Liver (tissue), 9 donors: ENCODE data around the gene NSL1. TPM values are rescaled to one million over a fixed set of nuclear protein-coding genes. Genes with fewer than 3 reads are reported as not detected.
"Not testable (repeated sequence)": the region's sequence is repeated elsewhere in the genome, so short reads cannot be mapped to it uniquely, and the experiment has no call there.

Source experiments
- DNase-seq: peaks from one replicate; pipeline ENCODE4 v3.0.0-alpha.2; 2017; ENCODE audit warnings: low spot score
- H3K27ac ChIP-seq, 2 donors: one replicate each; pipeline ENCODE4 v1.7.0; 2013; ENCODE audit warnings: inconsistent platforms in 2 of 2, low read length in 2 of 2, control low read depth in 1 of 2, low read depth in 1 of 2, mild to moderate bottlenecking in 1 of 2
- H3K27me3 ChIP-seq, 4 donors: one replicate each; pipeline versions ENCODE4 v1.6.1 to v1.7.0; 2013; ENCODE audit warnings: low read length in 3 of 4, inconsistent platforms in 1 of 4, mild to moderate bottlenecking in 1 of 4, moderate library complexity in 1 of 4; ENCODE audit not compliant: control insufficient read depth in 4 of 4, insufficient read depth in 4 of 4
- H3K36me3 ChIP-seq, 4 donors: one replicate each; pipeline versions ENCODE4 v1.6.1 to v1.7.0; 2013; ENCODE audit warnings: low read length in 3 of 4, mild to moderate bottlenecking in 3 of 4, low read depth in 1 of 4, moderate library complexity in 1 of 4; ENCODE audit not compliant: control insufficient read depth in 4 of 4, insufficient read depth in 3 of 4
- H3K4me1 ChIP-seq, 4 donors: one replicate each; pipeline versions ENCODE4 v1.6.1 to v1.7.0; 2013; ENCODE audit warnings: low read length in 3 of 4, mild to moderate bottlenecking in 3 of 4, moderate library complexity in 1 of 4; ENCODE audit not compliant: control insufficient read depth in 4 of 4, insufficient read depth in 4 of 4
- H3K4me3 ChIP-seq, 3 donors: one replicate each; pipeline versions ENCODE4 v1.6.1 to v1.7.0; 2013; ENCODE audit warnings: low read length in 3 of 3, control low read depth in 1 of 3, low read depth in 1 of 3, mild to moderate bottlenecking in 1 of 3
- H3K9ac ChIP-seq, 2 donors: one replicate each; pipeline ENCODE4 v1.7.0; 2013; ENCODE audit warnings: low read length in 2 of 2, mild to moderate bottlenecking in 2 of 2, moderate library complexity in 2 of 2, control low read depth in 1 of 2, low read depth in 1 of 2
- H3K9me3 ChIP-seq, 4 donors: one replicate each; pipeline versions ENCODE4 v1.6.1 to v1.7.0; 2013; ENCODE audit warnings: low read length in 3 of 4; ENCODE audit not compliant: control insufficient read depth in 4 of 4
- FOXA1 ChIP-seq: IDR thresholded peaks from 2 replicates; pipeline ENCODE4 v1.6.1; 2016; ENCODE audit warnings: antibody characterized with exemption
- FOXA2 ChIP-seq: IDR thresholded peaks from 2 replicates; pipeline ENCODE4 v1.6.1; 2016; ENCODE audit warnings: antibody characterized with exemption
- GABPA ChIP-seq, 2 donors: IDR thresholded peaks in 1 of 2; conservative IDR thresholded peaks in 1 of 2; 2 replicates each; pipeline ENCODE4 v1.6.1; 2016; ENCODE audit warnings: antibody characterized with exemption in 2 of 2, mild to moderate bottlenecking in 1 of 2, moderate library complexity in 1 of 2
- HNF4G ChIP-seq: IDR thresholded peaks from 2 replicates; pipeline ENCODE4 v1.6.1; 2016; ENCODE audit warnings: antibody characterized with exemption
- JUND ChIP-seq, 2 donors: IDR thresholded peaks; 2 replicates each; pipeline ENCODE4 v1.6.1; 2016; ENCODE audit warnings: antibody characterized with exemption in 2 of 2
- NR2F2 ChIP-seq: IDR thresholded peaks from 2 replicates; pipeline ENCODE4 v1.6.1; 2016; ENCODE audit warnings: antibody characterized with exemption
- RAD21 ChIP-seq, 2 donors: IDR thresholded peaks; 2 replicates each; pipeline ENCODE4 v1.6.1; 2016; ENCODE audit warnings: antibody characterized with exemption in 2 of 2, mild to moderate bottlenecking in 2 of 2
- RXRA ChIP-seq, 2 donors: IDR thresholded peaks; 2 replicates each; pipeline ENCODE4 v1.6.1; 2017 to 2018; ENCODE audit warnings: antibody characterized with exemption in 2 of 2, mild to moderate bottlenecking in 1 of 2
- SP1 ChIP-seq: IDR thresholded peaks from 2 replicates; pipeline ENCODE4 v1.6.1; 2018; ENCODE audit warnings: antibody characterized with exemption, mild to moderate bottlenecking
- TAF1 ChIP-seq: conservative IDR thresholded peaks from 2 replicates; pipeline ENCODE4 v1.6.1; 2016; ENCODE audit warnings: antibody characterized with exemption, mild to moderate bottlenecking
- YY1 ChIP-seq: IDR thresholded peaks from 2 replicates; pipeline ENCODE4 v1.6.1; 2016; ENCODE audit warnings: antibody characterized with exemption, mild to moderate bottlenecking
- WGBS: extraction: QIAGEN DNeasy Blood & Tissue Kit; methylation state at CpG from one replicate; pipeline ENCODE4 v1.1.7; 2013; 5-methylcytosine and 5-hydroxymethylcytosine counted together
- polyA plus RNA-seq, 2 donors: library from polyadenylated mRNA; stranded (reverse) in 1 of 2; unstranded in 1 of 2; fragments of 200-250 nt in 1 of 2; fragments of >200 nt in 1 of 2; fragmentation: Nextera tagmentation in 1 of 2; extraction: Ambion mirVana in 1 of 2; gene quantifications; one replicate each; pipeline versions ENCODE4 v1.2.1 to v1.2.3, GENCODE V29; 2013 to 2015
- total RNA-seq, 2 donors: library from RNA; depleted of rRNA; stranded (reverse); fragments of >200 nt; gene quantifications; one replicate each; pipeline ENCODE4 v1.2.3, GENCODE V29; 2014
- TF ChIP-seq, protein P1 (sequence below): IDR thresholded peaks from 2 replicates; pipeline ENCODE4 v1.6.1; 2016; ENCODE audit warnings: antibody characterized with exemption
- TF ChIP-seq, protein P2 (sequence below): IDR thresholded peaks from 2 replicates; pipeline ENCODE4 v1.6.1; 2016; ENCODE audit warnings: antibody characterized with exemption, mild to moderate bottlenecking
- TF ChIP-seq, protein P3 (sequence below): IDR thresholded peaks from 2 replicates; pipeline ENCODE4 v1.6.1; 2016; ENCODE audit warnings: antibody characterized with exemption
- TF ChIP-seq, protein P4 (sequence below): IDR thresholded peaks from 2 replicates; pipeline ENCODE4 v1.6.1; 2016; ENCODE audit warnings: antibody characterized with exemption
- donor health status: healthy.
- donor health status: healthy.
- donor health status: healthy.
- donor health status: healthy.
- donor health status: healthy.

The NSL1 gene
- total and polyA plus RNA-seq, 4 donors = 17.2 to 31.3 (median 18.7) TPM

DNA sequence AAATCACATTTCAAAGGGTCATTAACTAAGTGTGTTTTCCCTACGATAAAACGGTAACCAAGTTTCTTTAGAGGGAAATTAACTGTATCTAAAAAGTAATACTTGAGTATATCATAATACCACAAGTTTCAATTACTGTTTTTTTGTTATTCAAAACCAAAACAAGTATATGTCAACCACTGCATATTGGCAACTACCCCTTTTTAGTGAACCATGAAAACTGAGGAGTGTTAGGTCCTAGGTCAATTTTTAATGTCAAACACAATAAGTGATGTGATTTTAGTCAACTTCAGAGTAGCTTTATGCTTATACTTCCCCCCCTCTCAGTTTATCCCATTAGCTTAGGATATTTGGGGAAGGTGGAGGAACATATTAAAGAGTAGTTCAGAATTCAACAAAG is 10.4 kb downstream of the NSL1 start (continued):
- TF ChIP-seq, protein P1, sequence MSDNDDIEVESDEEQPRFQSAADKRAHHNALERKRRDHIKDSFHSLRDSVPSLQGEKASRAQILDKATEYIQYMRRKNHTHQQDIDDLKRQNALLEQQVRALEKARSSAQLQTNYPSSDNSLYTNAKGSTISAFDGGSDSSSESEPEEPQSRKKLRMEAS = no peak
- TF ChIP-seq YY1 = no peak
- TF ChIP-seq FOXA2 = no peak
- TF ChIP-seq TAF1 = no peak
- no peak for TF ChIP-seq JUND (IDR thresholded peaks at IDR 0.05)
- TF ChIP-seq HNF4G = no peak
- TF ChIP-seq RAD21 (IDR thresholded peaks at IDR 0.05) = no peak
- TF ChIP-seq SP1 = no peak

DNA sequence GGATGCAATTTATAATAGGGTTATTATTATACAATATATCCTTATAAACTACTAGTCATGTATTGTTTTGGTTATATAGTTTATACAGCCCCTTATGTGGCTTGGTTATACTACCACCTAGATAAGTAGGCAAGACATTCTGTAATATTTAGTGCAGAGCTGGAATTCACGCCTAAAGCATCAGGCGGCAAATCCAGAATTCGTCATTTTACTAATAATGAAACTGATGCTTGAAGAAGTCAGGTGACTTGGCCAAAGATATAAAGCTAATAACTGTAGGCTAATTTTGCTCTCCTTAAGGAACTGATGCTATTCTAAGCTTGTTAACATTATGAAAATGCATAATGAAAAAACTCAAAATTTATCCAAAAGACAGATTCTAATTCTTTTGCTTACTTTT is 10.8 kb downstream of the NSL1 start:
- TF ChIP-seq NR2F2 = no peak
- TF ChIP-seq, protein P2, sequence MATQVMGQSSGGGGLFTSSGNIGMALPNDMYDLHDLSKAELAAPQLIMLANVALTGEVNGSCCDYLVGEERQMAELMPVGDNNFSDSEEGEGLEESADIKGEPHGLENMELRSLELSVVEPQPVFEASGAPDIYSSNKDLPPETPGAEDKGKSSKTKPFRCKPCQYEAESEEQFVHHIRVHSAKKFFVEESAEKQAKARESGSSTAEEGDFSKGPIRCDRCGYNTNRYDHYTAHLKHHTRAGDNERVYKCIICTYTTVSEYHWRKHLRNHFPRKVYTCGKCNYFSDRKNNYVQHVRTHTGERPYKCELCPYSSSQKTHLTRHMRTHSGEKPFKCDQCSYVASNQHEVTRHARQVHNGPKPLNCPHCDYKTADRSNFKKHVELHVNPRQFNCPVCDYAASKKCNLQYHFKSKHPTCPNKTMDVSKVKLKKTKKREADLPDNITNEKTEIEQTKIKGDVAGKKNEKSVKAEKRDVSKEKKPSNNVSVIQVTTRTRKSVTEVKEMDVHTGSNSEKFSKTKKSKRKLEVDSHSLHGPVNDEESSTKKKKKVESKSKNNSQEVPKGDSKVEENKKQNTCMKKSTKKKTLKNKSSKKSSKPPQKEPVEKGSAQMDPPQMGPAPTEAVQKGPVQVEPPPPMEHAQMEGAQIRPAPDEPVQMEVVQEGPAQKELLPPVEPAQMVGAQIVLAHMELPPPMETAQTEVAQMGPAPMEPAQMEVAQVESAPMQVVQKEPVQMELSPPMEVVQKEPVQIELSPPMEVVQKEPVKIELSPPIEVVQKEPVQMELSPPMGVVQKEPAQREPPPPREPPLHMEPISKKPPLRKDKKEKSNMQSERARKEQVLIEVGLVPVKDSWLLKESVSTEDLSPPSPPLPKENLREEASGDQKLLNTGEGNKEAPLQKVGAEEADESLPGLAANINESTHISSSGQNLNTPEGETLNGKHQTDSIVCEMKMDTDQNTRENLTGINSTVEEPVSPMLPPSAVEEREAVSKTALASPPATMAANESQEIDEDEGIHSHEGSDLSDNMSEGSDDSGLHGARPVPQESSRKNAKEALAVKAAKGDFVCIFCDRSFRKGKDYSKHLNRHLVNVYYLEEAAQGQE = no peak
- no peak for TF ChIP-seq YY1
- no peak for TF ChIP-seq FOXA2
- no peak for TF ChIP-seq GABPA (IDR thresholded peaks at IDR 0.05 in 1 of 2, conservative IDR thresholded peaks at IDR 0.05 in 1 of 2)
- TF ChIP-seq RXRA (IDR thresholded peaks at IDR 0.05) = no peak
- TF ChIP-seq HNF4G = no peak
- TF ChIP-seq FOXA1 = no peak
- TF ChIP-seq, protein P3, sequence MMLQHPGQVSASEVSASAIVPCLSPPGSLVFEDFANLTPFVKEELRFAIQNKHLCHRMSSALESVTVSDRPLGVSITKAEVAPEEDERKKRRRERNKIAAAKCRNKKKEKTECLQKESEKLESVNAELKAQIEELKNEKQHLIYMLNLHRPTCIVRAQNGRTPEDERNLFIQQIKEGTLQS = no peak
- TF ChIP-seq, protein P4, sequence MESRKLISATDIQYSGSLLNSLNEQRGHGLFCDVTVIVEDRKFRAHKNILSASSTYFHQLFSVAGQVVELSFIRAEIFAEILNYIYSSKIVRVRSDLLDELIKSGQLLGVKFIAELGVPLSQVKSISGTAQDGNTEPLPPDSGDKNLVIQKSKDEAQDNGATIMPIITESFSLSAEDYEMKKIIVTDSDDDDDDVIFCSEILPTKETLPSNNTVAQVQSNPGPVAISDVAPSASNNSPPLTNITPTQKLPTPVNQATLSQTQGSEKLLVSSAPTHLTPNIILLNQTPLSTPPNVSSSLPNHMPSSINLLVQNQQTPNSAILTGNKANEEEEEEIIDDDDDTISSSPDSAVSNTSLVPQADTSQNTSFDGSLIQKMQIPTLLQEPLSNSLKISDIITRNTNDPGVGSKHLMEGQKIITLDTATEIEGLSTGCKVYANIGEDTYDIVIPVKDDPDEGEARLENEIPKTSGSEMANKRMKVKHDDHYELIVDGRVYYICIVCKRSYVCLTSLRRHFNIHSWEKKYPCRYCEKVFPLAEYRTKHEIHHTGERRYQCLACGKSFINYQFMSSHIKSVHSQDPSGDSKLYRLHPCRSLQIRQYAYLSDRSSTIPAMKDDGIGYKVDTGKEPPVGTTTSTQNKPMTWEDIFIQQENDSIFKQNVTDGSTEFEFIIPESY = no peak
- H3K36me3 ChIP-seq = peaks cover 0 to 32% (median 18%) of the 10 kb centered on the region in 4 donors
- WGBS = 86% methylated on average over 3 of the region's 3 CpGs

DNA sequence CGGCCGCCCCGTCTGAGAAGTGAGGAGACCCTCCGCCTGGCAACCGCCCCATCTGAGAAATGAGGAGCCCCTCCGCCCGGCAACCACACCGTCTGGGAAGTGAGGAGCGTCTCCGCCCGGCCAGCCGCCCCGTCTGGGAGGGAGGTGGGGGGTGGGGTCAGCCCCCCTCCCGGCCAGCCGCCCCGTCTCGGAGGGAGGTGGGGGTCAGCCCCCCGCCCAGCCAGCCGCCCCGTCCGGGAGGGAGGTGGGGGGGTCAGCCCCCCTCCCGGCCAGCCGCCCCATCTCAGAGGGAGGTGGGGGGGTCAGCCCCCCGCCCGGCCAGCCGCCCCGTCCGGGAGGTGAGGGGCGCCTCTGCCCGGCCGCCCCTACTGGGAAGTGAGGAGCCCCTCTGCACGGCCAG is 12.5 kb downstream of the NSL1 start:
- not testable (repeated sequence) for H3K4me3 ChIP-seq, H3K9ac ChIP-seq, DNase-seq, H3K9me3 ChIP-seq, H3K27me3 ChIP-seq, H3K4me1 ChIP-seq, H3K27ac ChIP-seq
- WGBS = 98% methylated on average over 31 of the region's 32 CpGs
- H3K36me3 ChIP-seq = peaks cover 0 to 18% (median 11%) of the 10 kb centered on the region in 4 donors

More for the DNA sequence above, 10.8 kb downstream of the NSL1 start:
- no peaks in the 10 kb centered on the region for H3K27me3 ChIP-seq
- H3K9me3 ChIP-seq = no peaks in the 10 kb centered on the region
- no peak overlapping the region for H3K9ac ChIP-seq
- H3K4me1 ChIP-seq = no peaks in the 10 kb centered on the region
- H3K4me3 ChIP-seq = no peak overlapping the region
- DNase-seq = no peak
- no peak overlapping the region for H3K27ac ChIP-seq
